HL-60/S4 (cell line): ENCODE measurements around the gene PSPN.
"Not testable (repeated sequence)": the region's sequence is repeated elsewhere in the genome, so short reads cannot be mapped to it uniquely, and the experiment has no call there.

Experiments used
- in situ Hi-C: fragments of 300-500 bp; cut with MboI; formaldehyde crosslinking; loops from 2 replicates; pipeline ENCODE4 v1.14.3; 2022; ENCODE audit warnings: low sequenced_read_pairs

The PSPN gene

DNA sequence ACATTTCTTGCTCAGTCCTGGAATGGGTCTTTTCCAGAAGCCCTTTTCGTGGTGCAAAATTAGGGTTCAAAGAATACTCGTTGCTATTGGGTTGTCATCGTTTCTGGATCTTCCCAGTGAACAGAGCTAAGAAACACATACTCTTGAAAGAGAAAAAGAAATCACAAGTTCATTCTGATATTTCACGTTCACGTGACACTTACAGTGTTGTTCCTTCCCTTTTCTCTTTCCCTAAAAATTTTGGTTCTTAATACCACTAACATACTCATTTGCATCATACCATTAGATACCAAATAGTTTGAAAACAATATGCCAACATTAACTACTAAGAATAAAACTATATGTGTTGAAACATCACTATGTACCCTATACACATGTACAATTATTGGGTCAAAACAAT is 30.7 kb upstream of the PSPN start:
- in situ Hi-C loops, result no loop called here

DNA sequence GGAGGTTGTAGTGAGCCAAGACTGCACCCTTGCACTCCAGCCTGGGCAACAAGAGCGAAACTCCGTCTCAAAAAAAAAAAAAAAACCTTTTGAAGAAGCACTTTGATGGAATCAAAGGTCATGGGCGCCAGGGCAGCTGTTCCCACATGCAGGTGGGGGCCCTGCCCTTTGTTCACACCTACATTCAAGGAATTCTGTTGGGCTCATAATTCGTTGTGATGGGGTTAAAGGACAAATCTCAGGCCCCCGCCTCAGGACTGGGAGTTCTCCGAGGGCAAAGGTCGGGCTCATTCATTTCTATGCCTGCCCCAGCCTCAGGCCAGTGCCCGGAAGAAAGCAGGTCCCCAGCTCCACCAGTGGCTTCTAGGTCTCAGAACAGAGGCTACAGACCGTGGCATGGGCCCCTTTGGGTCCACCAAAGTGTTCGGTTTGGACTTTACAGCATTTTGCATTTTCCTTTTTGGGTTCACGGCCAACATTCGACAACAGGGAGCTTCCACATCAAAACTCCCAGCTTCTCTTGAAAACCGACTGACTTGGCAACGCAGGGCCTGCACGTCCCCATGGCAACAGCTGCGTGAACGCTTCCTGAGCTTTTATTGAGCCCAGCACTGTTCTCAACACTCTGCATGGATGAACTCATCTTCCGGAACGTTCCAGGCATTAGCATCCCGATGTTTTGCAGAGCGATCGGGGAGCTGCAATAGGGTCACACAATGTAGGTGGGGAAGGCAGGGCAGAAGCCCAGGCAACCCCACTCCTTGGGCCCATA is 27.3 kb upstream of the PSPN start:
- in situ Hi-C loops, result no loop called here

DNA sequence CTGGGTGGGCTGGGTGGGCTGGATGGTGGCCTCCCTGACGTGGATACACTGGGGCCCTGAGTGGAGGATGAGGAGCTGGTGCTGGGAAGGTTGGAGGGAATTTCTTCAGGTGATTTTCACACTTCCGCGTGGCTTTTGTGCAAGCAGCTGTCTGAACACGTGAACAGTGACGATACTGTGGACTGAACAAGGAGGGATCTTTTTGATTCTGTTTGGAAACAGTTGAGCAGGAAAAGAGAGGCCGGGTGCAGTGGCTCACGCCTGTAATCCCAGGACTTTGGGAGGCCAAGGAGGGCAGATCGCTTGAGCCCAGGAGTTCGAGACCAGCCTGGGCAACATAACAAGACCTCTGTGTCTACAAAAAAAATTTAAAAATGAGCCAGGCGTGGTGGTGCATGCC is 26.3 kb upstream of the PSPN start:
- in situ Hi-C loops, result no loop called here

- in situ Hi-C loops, result not testable (repeated sequence)
These were observed 24.6 kb upstream of the PSPN start for GRCh38 chr19:6400062-6400944.

- in situ Hi-C loops, result no loop called here
These were observed 20.6 kb upstream of the PSPN start for GRCh38 chr19:6396305-6396704.

GRCh38 chr19:6394831-6395230 is 19.1 kb upstream of the PSPN start:
- in situ Hi-C loops, result no loop called here

GRCh38 chr19:6393983-6394412 is 18.3 kb upstream of the PSPN start:
- in situ Hi-C loops, result no loop called here

DNA sequence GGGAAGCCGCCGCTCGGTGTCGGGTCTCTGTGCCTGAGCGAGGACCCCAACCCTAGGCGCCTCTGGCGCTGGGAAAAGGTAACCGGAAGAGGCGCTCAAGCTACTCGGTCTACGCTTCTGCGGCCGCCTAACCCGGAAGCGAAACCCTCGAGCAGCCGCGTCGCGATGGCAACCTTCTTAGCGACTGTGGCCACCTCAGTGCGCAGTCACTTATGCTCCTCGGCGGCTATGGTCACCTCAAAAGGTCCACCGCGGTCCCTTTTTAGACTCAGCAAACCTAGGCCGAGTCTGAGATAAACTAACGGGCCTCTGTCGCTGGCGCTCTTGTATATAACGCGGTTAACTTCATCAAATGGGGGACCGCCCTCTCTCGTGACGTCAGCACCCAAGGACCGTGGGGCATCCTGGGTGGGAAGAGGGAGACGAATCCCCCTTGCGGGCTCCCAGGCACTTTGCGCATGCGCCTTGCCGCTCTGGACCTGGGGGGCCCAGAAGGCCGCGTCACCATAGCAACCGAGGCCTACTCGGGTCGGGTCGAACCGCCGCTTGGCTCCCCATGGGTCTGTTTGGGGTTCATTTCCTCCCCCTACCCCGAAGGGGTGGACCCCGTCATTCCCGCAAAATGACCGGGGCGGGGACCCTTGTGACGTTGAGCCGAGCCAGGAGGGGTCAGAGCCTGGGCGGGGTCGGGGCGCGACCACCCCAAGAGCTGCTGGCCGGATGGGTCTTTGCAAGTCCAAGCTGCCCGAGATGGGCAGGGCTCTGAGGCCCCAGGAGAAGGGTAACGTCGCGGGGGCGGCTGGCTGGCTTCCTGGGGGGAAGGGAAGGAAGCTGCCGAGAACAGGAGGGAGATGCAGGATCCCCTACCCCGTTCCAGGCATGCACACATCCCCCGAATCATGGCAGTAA is 17.6 kb upstream of the PSPN start, which contains the start of gene GTF2F1:
GTF2F1 (minus strand) TSS at position 91 of the 909 bp plus-strand sequence. CDS start 169 bp downstream, outside the sequence.
- in situ Hi-C loops, result no loop called here

- in situ Hi-C loops, result no loop called here
These were observed 16.7 kb upstream of the PSPN start for GRCh38 chr19:6392221-6393073.

DNA sequence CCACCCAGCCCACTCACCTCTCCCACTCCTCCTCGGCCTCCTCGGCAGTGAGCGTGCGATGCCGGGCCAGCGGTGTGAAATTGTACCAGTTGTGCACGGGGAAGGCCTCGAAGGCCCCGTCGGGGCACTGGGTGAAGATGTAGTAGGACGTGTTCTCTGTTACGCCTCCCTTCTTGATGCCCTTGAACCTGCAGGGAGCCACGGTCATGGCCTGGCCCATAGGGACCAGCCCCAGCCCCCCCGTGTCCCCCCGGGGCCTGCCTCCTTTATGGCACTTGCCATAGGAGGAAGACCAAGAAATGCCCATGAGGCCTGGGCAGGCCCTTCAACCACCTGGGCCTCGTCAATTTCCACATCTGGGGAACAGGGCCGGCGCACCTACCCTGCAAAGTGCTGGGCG is 11.6 kb upstream of the PSPN start:
- in situ Hi-C loops, result no loop called here

DNA sequence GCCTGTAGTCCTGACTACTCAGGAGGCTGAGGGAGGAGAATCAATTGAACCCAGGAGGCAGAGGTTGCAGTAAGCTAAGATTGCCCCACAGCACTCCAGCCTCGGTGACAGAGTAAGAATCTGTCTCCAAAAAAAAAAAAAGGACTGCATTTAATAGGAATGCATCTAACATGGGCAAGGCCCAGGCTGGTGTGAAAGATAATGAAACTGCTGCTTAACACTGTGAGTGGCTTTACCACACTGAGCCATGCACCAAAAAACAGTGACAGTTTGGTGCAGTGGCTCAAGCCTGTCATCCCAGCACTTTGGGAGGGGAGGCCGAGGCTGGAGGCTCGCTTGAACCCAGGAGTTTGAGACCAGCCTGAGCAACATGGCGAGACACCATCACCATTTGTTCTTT is 8.6 kb upstream of the PSPN start:
- in situ Hi-C loops, result no loop called here

DNA sequence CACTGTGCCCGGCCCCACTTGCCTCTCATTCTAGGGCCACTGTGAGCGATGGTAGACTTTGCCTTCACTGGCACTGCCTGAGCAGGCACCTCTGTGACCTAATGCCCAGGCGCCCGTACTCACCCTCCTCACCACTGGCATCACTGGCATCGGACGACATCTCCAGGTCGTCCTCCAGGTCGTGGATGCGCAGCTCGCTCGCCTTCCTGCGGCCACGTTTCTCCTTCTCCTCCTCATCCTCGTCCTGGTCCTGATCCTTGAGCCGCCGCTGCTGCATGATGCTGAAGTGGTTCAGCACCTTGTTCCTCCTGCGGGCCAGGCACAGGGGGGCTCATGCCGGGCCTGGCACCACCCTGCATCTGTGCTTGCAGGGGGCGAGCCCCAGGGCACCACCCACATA is 7.5 kb upstream of the PSPN start:
- in situ Hi-C loops, result no loop called here

GRCh38 chr19:6381030-6381750 is 5.5 kb upstream of the PSPN start:
- in situ Hi-C loops, result no loop called here

GRCh38 chr19:6379744-6380143 is 4.0 kb upstream of the PSPN start:
- in situ Hi-C loops, result no loop called here

GRCh38 chr19:6378486-6378885 is 2.8 kb upstream of the PSPN start:
- in situ Hi-C loops, result no loop called here

- in situ Hi-C loops, result no loop called here
These were observed 2.3 kb upstream of the PSPN start for GRCh38 chr19:6378041-6378440.

- in situ Hi-C loops, result no loop called here
These were observed 918 bp upstream of the PSPN start for GRCh38 chr19:6376512-6377190.

DNA sequence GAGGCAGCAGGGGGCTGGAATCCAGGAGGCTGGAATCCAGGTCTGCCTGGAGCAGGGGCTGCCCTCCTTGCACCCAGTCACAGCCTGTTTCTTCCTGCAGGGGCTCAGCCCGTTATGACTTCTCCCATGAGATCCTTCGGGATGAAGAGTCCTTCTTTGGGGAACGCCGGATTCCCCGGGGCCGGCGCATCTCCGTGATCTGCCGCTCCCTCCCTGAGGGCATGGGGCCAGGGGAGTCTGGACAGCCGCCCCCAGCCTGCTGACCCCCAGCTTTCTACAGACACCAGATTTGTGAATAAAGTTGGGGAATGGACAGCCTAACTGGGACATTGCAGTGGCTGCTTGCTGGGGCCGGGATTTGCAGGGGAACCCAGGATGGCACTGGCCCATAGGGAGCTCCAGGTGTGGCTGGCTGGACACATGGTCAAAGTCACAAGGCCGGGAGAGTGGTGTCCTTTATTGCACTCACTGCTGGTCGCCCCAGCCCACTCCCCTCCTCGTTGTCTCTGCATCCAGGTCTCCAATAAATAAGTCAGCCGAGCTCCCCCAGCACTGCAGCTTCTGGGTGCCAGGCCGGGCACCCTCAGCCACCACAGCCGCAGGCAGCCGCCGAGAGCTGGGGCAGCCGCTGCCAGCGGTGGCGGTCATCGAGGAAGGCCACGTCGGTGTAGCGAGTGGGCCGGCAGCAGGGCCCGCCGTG is 872 bp downstream of the PSPN start:
- in situ Hi-C loops, result no loop called here
